Liver (tissue), 9 donors: ENCODE results near the gene TUSC2. TPM values are rescaled to one million over a fixed set of nuclear protein-coding genes. Genes with fewer than 3 reads are reported as not detected.
A peak's percentile ranks its signal among the peaks of the same experiment; 100 is the strongest.

Experiments used
- DNase-seq: peaks from one replicate; pipeline ENCODE4 v3.0.0-alpha.2; 2017; ENCODE audit warnings: low spot score
- H3K27ac ChIP-seq, 2 donors: one replicate each; pipeline ENCODE4 v1.7.0; 2013; ENCODE audit warnings: inconsistent platforms in 2 of 2, low read length in 2 of 2, control low read depth in 1 of 2, low read depth in 1 of 2, mild to moderate bottlenecking in 1 of 2
- H3K27me3 ChIP-seq, 4 donors: one replicate each; pipeline versions ENCODE4 v1.6.1 to v1.7.0; 2013; ENCODE audit warnings: low read length in 3 of 4, inconsistent platforms in 1 of 4, mild to moderate bottlenecking in 1 of 4, moderate library complexity in 1 of 4; ENCODE audit not compliant: control insufficient read depth in 4 of 4, insufficient read depth in 4 of 4
- H3K36me3 ChIP-seq, 4 donors: one replicate each; pipeline versions ENCODE4 v1.6.1 to v1.7.0; 2013; ENCODE audit warnings: low read length in 3 of 4, mild to moderate bottlenecking in 3 of 4, low read depth in 1 of 4, moderate library complexity in 1 of 4; ENCODE audit not compliant: control insufficient read depth in 4 of 4, insufficient read depth in 3 of 4
- H3K4me1 ChIP-seq, 4 donors: one replicate each; pipeline versions ENCODE4 v1.6.1 to v1.7.0; 2013; ENCODE audit warnings: low read length in 3 of 4, mild to moderate bottlenecking in 3 of 4, moderate library complexity in 1 of 4; ENCODE audit not compliant: control insufficient read depth in 4 of 4, insufficient read depth in 4 of 4
- H3K4me3 ChIP-seq, 3 donors: one replicate each; pipeline versions ENCODE4 v1.6.1 to v1.7.0; 2013; ENCODE audit warnings: low read length in 3 of 3, control low read depth in 1 of 3, low read depth in 1 of 3, mild to moderate bottlenecking in 1 of 3
- H3K9ac ChIP-seq, 2 donors: one replicate each; pipeline ENCODE4 v1.7.0; 2013; ENCODE audit warnings: low read length in 2 of 2, mild to moderate bottlenecking in 2 of 2, moderate library complexity in 2 of 2, control low read depth in 1 of 2, low read depth in 1 of 2
- H3K9me3 ChIP-seq, 4 donors: one replicate each; pipeline versions ENCODE4 v1.6.1 to v1.7.0; 2013; ENCODE audit warnings: low read length in 3 of 4; ENCODE audit not compliant: control insufficient read depth in 4 of 4
- ATF3 ChIP-seq: IDR thresholded peaks from 2 replicates; pipeline ENCODE4 v1.6.1; 2016; ENCODE audit warnings: antibody characterized with exemption
- EGR1 ChIP-seq, 2 donors: IDR thresholded peaks; 2 replicates each; pipeline ENCODE4 v1.6.1; 2016 to 2018; ENCODE audit warnings: antibody characterized with exemption in 2 of 2, low read depth in 2 of 2
- FOXA1 ChIP-seq: IDR thresholded peaks from 2 replicates; pipeline ENCODE4 v1.6.1; 2016; ENCODE audit warnings: antibody characterized with exemption
- FOXA2 ChIP-seq: IDR thresholded peaks from 2 replicates; pipeline ENCODE4 v1.6.1; 2016; ENCODE audit warnings: antibody characterized with exemption
- GABPA ChIP-seq, 2 donors: IDR thresholded peaks in 1 of 2; conservative IDR thresholded peaks in 1 of 2; 2 replicates each; pipeline ENCODE4 v1.6.1; 2016; ENCODE audit warnings: antibody characterized with exemption in 2 of 2, mild to moderate bottlenecking in 1 of 2, moderate library complexity in 1 of 2
- HNF4A ChIP-seq, 2 donors: conservative IDR thresholded peaks; 2 replicates each; pipeline ENCODE4 v1.6.1; 2016; ENCODE audit warnings: antibody characterized with exemption in 2 of 2, mild to moderate bottlenecking in 2 of 2
- HNF4G ChIP-seq: IDR thresholded peaks from 2 replicates; pipeline ENCODE4 v1.6.1; 2016; ENCODE audit warnings: antibody characterized with exemption
- JUND ChIP-seq, 2 donors: IDR thresholded peaks; 2 replicates each; pipeline ENCODE4 v1.6.1; 2016; ENCODE audit warnings: antibody characterized with exemption in 2 of 2
- NR2F2 ChIP-seq: IDR thresholded peaks from 2 replicates; pipeline ENCODE4 v1.6.1; 2016; ENCODE audit warnings: antibody characterized with exemption
- RAD21 ChIP-seq, 2 donors: IDR thresholded peaks; 2 replicates each; pipeline ENCODE4 v1.6.1; 2016; ENCODE audit warnings: antibody characterized with exemption in 2 of 2, mild to moderate bottlenecking in 2 of 2
- RXRA ChIP-seq, 2 donors: IDR thresholded peaks; 2 replicates each; pipeline ENCODE4 v1.6.1; 2017 to 2018; ENCODE audit warnings: antibody characterized with exemption in 2 of 2, mild to moderate bottlenecking in 1 of 2
- SP1 ChIP-seq: IDR thresholded peaks from 2 replicates; pipeline ENCODE4 v1.6.1; 2018; ENCODE audit warnings: antibody characterized with exemption, mild to moderate bottlenecking
- TAF1 ChIP-seq: conservative IDR thresholded peaks from 2 replicates; pipeline ENCODE4 v1.6.1; 2016; ENCODE audit warnings: antibody characterized with exemption, mild to moderate bottlenecking
- YY1 ChIP-seq: IDR thresholded peaks from 2 replicates; pipeline ENCODE4 v1.6.1; 2016; ENCODE audit warnings: antibody characterized with exemption, mild to moderate bottlenecking
- WGBS: extraction: QIAGEN DNeasy Blood & Tissue Kit; methylation state at CpG from one replicate; pipeline ENCODE4 v1.1.7; 2013; 5-methylcytosine and 5-hydroxymethylcytosine counted together
- polyA plus RNA-seq, 2 donors: library from polyadenylated mRNA; stranded (reverse) in 1 of 2; unstranded in 1 of 2; fragments of 200-250 nt in 1 of 2; fragments of >200 nt in 1 of 2; fragmentation: Nextera tagmentation in 1 of 2; extraction: Ambion mirVana in 1 of 2; gene quantifications; one replicate each; pipeline versions ENCODE4 v1.2.1 to v1.2.3, GENCODE V29; 2013 to 2015
- total RNA-seq, 2 donors: library from RNA; depleted of rRNA; stranded (reverse); fragments of >200 nt; gene quantifications; one replicate each; pipeline ENCODE4 v1.2.3, GENCODE V29; 2014
- TF ChIP-seq, protein P1 (sequence below): IDR thresholded peaks from 2 replicates; pipeline ENCODE4 v1.6.1; 2016; ENCODE audit warnings: antibody characterized with exemption, mild to moderate bottlenecking
- TF ChIP-seq, protein P2 (sequence below): IDR thresholded peaks from 2 replicates; pipeline ENCODE4 v1.6.1; 2016; ENCODE audit warnings: antibody characterized with exemption
- TF ChIP-seq, protein P3 (sequence below): fragments of 150-350 bp; IDR thresholded peaks from 2 replicates; pipeline ENCODE4 v1.5.1; 2017; ENCODE audit warnings: improper control_type of control experiment, low read depth, low read length; ENCODE audit not compliant: missing input control
- TF ChIP-seq, protein P4 (sequence below): IDR thresholded peaks from 2 replicates; pipeline ENCODE4 v1.6.1; 2016; ENCODE audit warnings: antibody characterized with exemption
- donor health status: healthy.
- donor health status: healthy.
- donor health status: healthy.
- donor health status: healthy.
- donor health status: healthy.

The TUSC2 gene
- total and polyA plus RNA-seq, 4 donors = 12.7 to 37.7 (median 21.7) TPM

DNA sequence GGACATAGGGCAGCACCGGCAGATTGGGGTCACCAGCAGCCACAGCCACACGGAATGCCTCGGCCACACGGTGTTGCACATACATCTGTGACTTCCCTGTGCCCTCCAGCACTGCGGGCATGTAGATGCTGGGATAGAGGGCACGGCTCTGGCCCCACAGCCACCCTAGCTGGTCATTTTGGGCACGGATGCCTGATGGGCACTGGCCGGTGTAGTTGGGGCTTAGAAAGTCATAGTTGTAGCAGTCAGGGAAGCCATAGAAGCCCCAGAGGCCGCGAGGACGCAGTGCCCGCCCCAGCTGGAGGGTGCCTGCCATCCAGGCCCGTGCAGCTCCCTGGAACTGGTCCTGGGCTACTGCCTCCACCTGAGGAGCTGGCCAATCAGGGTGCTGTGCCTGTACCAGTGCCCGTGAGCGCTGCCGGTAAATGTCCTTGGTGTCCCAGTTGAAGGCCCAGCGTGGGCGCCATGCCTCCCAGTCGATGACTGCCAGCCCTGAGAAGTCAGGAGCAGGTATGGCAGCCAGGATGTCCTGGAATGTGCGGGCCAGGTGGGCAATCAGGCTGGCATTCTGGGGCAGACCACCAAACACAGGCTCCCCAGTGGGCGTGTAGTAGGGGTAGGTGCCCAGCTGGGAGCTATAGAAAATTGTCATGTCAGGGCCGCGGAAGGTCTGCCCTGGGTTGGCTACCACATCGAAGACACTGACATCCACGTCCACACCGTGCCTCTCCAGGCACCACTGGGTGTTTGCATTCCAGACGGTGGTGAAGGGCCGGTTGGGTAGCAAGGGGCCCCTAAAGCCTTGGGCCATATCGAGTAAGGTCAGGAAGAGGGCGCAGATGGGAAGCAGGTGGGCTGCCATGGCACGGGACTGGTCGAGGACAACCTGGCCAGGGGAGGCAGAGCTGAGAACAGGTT lies 25.7 kb downstream of the TUSC2 start:
- Histone ChIP-seq H3K4me1 (peaks cover 12 to 48% (median 31%) of the 10 kb centered on the region in 4 donors), H3K4me3 (peak overlapping the region; percentile 50 to 81 (median 66)), H3K27ac (peak overlapping the region; percentile 84 to 98), H3K27me3 (no peaks in the 10 kb centered on the region), H3K9me3 (no peaks in the 10 kb centered on the region), H3K9ac (peak overlapping the region; percentile 75 to 87), H3K36me3 (peaks cover 0 to 3% (median 0%) of the 10 kb centered on the region in 4 donors)
- TF ChIP-seq ATF3 (no peak), RAD21 (IDR thresholded peaks at IDR 0.05) (peak in 1 of 2 donors; percentile 3), GABPA (IDR thresholded peaks at IDR 0.05 in 1 of 2, conservative IDR thresholded peaks at IDR 0.05 in 1 of 2) (no peak), TAF1 (no peak), FOXA2 (no peak), RXRA (IDR thresholded peaks at IDR 0.05) (no peak), YY1 (peak; percentile 87), FOXA1 (no peak), SP1 (no peak), EGR1 (IDR thresholded peaks at IDR 0.05; ENCODE audit: low read depth in 2 of 2) (no peak), HNF4G (no peak), NR2F2 (no peak), HNF4A (conservative IDR thresholded peaks at IDR 0.05) (no peak), JUND (IDR thresholded peaks at IDR 0.05) (no peak)
- TF ChIP-seq, protein P1, sequence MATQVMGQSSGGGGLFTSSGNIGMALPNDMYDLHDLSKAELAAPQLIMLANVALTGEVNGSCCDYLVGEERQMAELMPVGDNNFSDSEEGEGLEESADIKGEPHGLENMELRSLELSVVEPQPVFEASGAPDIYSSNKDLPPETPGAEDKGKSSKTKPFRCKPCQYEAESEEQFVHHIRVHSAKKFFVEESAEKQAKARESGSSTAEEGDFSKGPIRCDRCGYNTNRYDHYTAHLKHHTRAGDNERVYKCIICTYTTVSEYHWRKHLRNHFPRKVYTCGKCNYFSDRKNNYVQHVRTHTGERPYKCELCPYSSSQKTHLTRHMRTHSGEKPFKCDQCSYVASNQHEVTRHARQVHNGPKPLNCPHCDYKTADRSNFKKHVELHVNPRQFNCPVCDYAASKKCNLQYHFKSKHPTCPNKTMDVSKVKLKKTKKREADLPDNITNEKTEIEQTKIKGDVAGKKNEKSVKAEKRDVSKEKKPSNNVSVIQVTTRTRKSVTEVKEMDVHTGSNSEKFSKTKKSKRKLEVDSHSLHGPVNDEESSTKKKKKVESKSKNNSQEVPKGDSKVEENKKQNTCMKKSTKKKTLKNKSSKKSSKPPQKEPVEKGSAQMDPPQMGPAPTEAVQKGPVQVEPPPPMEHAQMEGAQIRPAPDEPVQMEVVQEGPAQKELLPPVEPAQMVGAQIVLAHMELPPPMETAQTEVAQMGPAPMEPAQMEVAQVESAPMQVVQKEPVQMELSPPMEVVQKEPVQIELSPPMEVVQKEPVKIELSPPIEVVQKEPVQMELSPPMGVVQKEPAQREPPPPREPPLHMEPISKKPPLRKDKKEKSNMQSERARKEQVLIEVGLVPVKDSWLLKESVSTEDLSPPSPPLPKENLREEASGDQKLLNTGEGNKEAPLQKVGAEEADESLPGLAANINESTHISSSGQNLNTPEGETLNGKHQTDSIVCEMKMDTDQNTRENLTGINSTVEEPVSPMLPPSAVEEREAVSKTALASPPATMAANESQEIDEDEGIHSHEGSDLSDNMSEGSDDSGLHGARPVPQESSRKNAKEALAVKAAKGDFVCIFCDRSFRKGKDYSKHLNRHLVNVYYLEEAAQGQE = peak; percentile 47
- TF ChIP-seq, protein P2, sequence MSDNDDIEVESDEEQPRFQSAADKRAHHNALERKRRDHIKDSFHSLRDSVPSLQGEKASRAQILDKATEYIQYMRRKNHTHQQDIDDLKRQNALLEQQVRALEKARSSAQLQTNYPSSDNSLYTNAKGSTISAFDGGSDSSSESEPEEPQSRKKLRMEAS = peak; percentile 59
- TF ChIP-seq, protein P3, sequence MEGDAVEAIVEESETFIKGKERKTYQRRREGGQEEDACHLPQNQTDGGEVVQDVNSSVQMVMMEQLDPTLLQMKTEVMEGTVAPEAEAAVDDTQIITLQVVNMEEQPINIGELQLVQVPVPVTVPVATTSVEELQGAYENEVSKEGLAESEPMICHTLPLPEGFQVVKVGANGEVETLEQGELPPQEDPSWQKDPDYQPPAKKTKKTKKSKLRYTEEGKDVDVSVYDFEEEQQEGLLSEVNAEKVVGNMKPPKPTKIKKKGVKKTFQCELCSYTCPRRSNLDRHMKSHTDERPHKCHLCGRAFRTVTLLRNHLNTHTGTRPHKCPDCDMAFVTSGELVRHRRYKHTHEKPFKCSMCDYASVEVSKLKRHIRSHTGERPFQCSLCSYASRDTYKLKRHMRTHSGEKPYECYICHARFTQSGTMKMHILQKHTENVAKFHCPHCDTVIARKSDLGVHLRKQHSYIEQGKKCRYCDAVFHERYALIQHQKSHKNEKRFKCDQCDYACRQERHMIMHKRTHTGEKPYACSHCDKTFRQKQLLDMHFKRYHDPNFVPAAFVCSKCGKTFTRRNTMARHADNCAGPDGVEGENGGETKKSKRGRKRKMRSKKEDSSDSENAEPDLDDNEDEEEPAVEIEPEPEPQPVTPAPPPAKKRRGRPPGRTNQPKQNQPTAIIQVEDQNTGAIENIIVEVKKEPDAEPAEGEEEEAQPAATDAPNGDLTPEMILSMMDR = no peak
- TF ChIP-seq, protein P4, sequence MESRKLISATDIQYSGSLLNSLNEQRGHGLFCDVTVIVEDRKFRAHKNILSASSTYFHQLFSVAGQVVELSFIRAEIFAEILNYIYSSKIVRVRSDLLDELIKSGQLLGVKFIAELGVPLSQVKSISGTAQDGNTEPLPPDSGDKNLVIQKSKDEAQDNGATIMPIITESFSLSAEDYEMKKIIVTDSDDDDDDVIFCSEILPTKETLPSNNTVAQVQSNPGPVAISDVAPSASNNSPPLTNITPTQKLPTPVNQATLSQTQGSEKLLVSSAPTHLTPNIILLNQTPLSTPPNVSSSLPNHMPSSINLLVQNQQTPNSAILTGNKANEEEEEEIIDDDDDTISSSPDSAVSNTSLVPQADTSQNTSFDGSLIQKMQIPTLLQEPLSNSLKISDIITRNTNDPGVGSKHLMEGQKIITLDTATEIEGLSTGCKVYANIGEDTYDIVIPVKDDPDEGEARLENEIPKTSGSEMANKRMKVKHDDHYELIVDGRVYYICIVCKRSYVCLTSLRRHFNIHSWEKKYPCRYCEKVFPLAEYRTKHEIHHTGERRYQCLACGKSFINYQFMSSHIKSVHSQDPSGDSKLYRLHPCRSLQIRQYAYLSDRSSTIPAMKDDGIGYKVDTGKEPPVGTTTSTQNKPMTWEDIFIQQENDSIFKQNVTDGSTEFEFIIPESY = no peak
- DNase-seq = peak; percentile 32
- WGBS = 35% methylated on average over 32 of the region's 32 CpGs
